K562 (cell line): ENCODE data around the gene KNDC1. TPM values are rescaled to one million over a fixed set of nuclear protein-coding genes. Genes with fewer than 3 reads are reported as not detected.

ENCODE experiments used
- ATAC-seq: fragments of 200-7000 bp; cut with Tn5 transposase; 3 replicates; pipeline ENCODE4 v1.9.1; 2020; ENCODE audit warnings: moderate library complexity
- BruUV-seq: library from RNA; stranded (reverse); fragments of 400-500 nt; replicated peaks from 2 replicates; lab custom pipeline; 2021; lab: Mats Ljungman, UMichigan
- CTCF ChIA-PET: fragments of 300-600 bp; formaldehyde crosslinking; extraction: SDS; loops from one replicate; lab custom pipeline; 2021; ENCODE audit warnings: low intra/inter-chr PET ratio; lab: Yijun Ruan, JAX
- POLR2A ChIA-PET: fragments of 300-600, 350-650 bp; sonication (Branson Sonifier 250); formaldehyde crosslinking; extraction: SDS; loops from one replicate; lab custom pipeline; 2021; ENCODE audit warnings: antibody characterized with exemption, inconsistent platforms; lab: Yijun Ruan, JAX
- DNase-seq, 4 experiments: peaks; one replicate each; pipeline versions ENCODE4 v3.0.0 to v3.0.0-alpha.2; 2011 to 2018; ENCODE audit warnings: low spot score in 3 of 4, mixed read lengths in 3 of 4; ENCODE audit errors: extremely low read depth in 1 of 4
- FAIRE-seq: peaks from 2 replicates; lab custom pipeline; 2011; peaks lifted over from hg19 to GRCh38; lab: Jason Lieb, UNC
- H2AFZ ChIP-seq: 2 replicates; pipeline ENCODE4 v1.6.0; 2011; ENCODE audit warnings: low read depth, low read length, control low read depth, inconsistent platforms
- H3K27ac ChIP-seq: fragments of 200-600 bp; 3 replicates; pipeline ENCODE4 v1.8.0; 2011; ENCODE audit warnings: low read depth, mild to moderate bottlenecking, control low read depth, inconsistent platforms, low read length, moderate library complexity, mixed read lengths; ENCODE audit errors: extremely low read depth
- H3K27me3 ChIP-seq, 2 experiments: fragments of 300-600 bp in 1 of 2; 2 replicates in 1 of 2; 3 replicates in 1 of 2; pipeline versions ENCODE4 v1.6.0 to v1.8.0; 2011; ENCODE audit warnings: inconsistent platforms in 2 of 2, low read length in 2 of 2, mild to moderate bottlenecking in 1 of 2, mixed read lengths in 1 of 2, moderate library complexity in 1 of 2; ENCODE audit not compliant: control insufficient read depth in 2 of 2, insufficient read depth in 2 of 2
- H3K36me3 ChIP-seq: fragments of 300-600 bp; 3 replicates; pipeline ENCODE4 v1.8.0; 2011; ENCODE audit warnings: mild to moderate bottlenecking, low read length, inconsistent platforms; ENCODE audit not compliant: control insufficient read depth, insufficient read depth
- H3K4me1 ChIP-seq, 2 experiments: fragments of 200-600 bp in 1 of 2; replicated peaks in 1 of 2; 2 replicates in 1 of 2; 3 replicates in 1 of 2; pipeline versions ENCODE4 v1.5.1 to v1.8.0; 2011; ENCODE audit warnings: inconsistent platforms in 2 of 2, low read length in 2 of 2, mild to moderate bottlenecking in 1 of 2, mixed read lengths in 1 of 2, moderate library complexity in 1 of 2; ENCODE audit not compliant: control insufficient read depth in 2 of 2, insufficient read depth in 2 of 2
- H3K4me2 ChIP-seq: 2 replicates; pipeline ENCODE4 v1.6.1; 2011; ENCODE audit warnings: low read length, control low read depth, inconsistent platforms, mixed read lengths; ENCODE audit not compliant: insufficient read depth
- H3K4me3 ChIP-seq: fragments of 200-600 bp; sonication (generic), shearing (Covaris generic); 2 replicates; pipeline ENCODE4 v1.5.1; 2016; ENCODE audit warnings: control low read depth, inconsistent platforms
- H3K79me2 ChIP-seq: fragments of 200-600 bp; 3 replicates; pipeline ENCODE4 v1.8.0; 2011; ENCODE audit warnings: low read length, inconsistent platforms; ENCODE audit not compliant: control insufficient read depth, insufficient read depth
- H3K9ac ChIP-seq, 2 experiments: 2 replicates each; pipeline versions ENCODE4 v1.6.0 to v1.6.1; 2011; ENCODE audit warnings: low read depth in 2 of 2, low read length in 2 of 2, control low read depth in 1 of 2, inconsistent platforms in 1 of 2, mild to moderate bottlenecking in 1 of 2, mixed read lengths in 1 of 2; ENCODE audit not compliant: insufficient read depth in 1 of 2
- H3K9me1 ChIP-seq: one replicate; pipeline ENCODE4 v1.6.0; 2011; ENCODE audit warnings: inconsistent platforms, mild to moderate bottlenecking, low read length, moderate library complexity; ENCODE audit not compliant: control insufficient read depth, insufficient read depth
- H3K9me3 ChIP-seq: replicated peaks from 2 replicates; pipeline ENCODE4 v1.5.1; 2011; ENCODE audit warnings: low read depth, low read length, inconsistent platforms; ENCODE audit not compliant: control insufficient read depth, insufficient read depth
- H4K20me1 ChIP-seq: replicated peaks from 2 replicates; pipeline ENCODE4 v1.6.1; 2011; ENCODE audit warnings: low read length, inconsistent platforms, mixed read lengths; ENCODE audit not compliant: control insufficient read depth, insufficient read depth
- FIP1L1 ChIP-seq: fragments of 200-400 bp; formaldehyde crosslinking; IDR thresholded peaks from 2 replicates; pipeline ENCODE4 v1.6.1; 2018; ENCODE audit warnings: mild to moderate bottlenecking, low read depth, low read length; ENCODE audit not compliant: poor library complexity, severe bottlenecking
- MCM7 ChIP-seq, 2 experiments: fragments of 450-650 bp; IDR thresholded peaks; 2 replicates each; pipeline ENCODE4 v1.6.1; 2016 to 2018
- PCBP2 ChIP-seq: fragments of 200-400 bp; formaldehyde crosslinking; IDR thresholded peaks from 2 replicates; pipeline ENCODE4 v1.6.1; 2018; ENCODE audit warnings: low read length, low read depth, mild to moderate bottlenecking, moderate library complexity; ENCODE audit not compliant: poor library complexity, severe bottlenecking
- SMARCB1 ChIP-seq: IDR thresholded peaks from 2 replicates; pipeline ENCODE4 v1.6.1; 2011; ENCODE audit warnings: improper control_type of control experiment, low read depth; ENCODE audit not compliant: insufficient read length
- ZNF217 ChIP-seq: sonication (generic); formaldehyde crosslinking; IDR thresholded peaks from 2 replicates; pipeline ENCODE4 v1.8.0; 2022; ENCODE audit warnings: mild to moderate bottlenecking, missing genetic modification reagents
- ZNF717 ChIP-seq: fragments of 250-450 bp; sonication (Bioruptor Pico); IDR thresholded peaks from 2 replicates; pipeline ENCODE4 v1.5.0; 2021
- WGBS: fragments of 100-300 bp; shearing (Covaris generic); methylation state at CpG from one replicate; pipeline ENCODE4 v1.1.6; 2016; ENCODE audit warnings: low coverage, mixed read lengths; ENCODE audit not compliant: insufficient coverage; ENCODE audit errors: missing lambda C conversion rate; 5-methylcytosine and 5-hydroxymethylcytosine counted together
- in situ Hi-C: fragments of 300-500 bp; cut with MboI; formaldehyde crosslinking; loops from 4 replicates; pipeline ENCODE4 v1.15.0; 2018; ENCODE audit warnings: inconsistent platforms, mixed read lengths
- intact Hi-C: fragments of 100-400 bp; cut with micrococcal nuclease; formaldehyde crosslinking; loops from 2 replicates; pipeline ENCODE4 v1.14.2; 2022
- polyA plus RNA-seq, 8 experiments: library from polyadenylated mRNA; depleted of rRNA in 4 of 8; stranded (reverse) in 5 of 8; unstranded in 3 of 8; fragments of >200 nt; fragmentation: Nextera tagmentation in 2 of 8; fragmentation: Illumina TruSeq in 1 of 8; extraction: Ambion mirVana in 2 of 8; extraction: Trizol in 1 of 8; gene quantifications; 2 replicates each; pipeline versions ENCODE4 v1.2.1 to v1.2.3, GENCODE V29; 2011 to 2014; ENCODE audit warnings: inconsistent platforms in 1 of 8, missing spikeins in 1 of 8
- total RNA-seq, 7 experiments: library from RNA; depleted of rRNA in 6 of 7; stranded (reverse); fragments of >200 nt in 6 of 7; fragmentation: Illumina TruSeq in 2 of 7; extraction: Trizol in 2 of 7; gene quantifications; 2 replicates each; pipeline versions ENCODE4 v1.2.1 to v1.2.3, GENCODE V29; 2011 to 2021; ENCODE audit warnings: low replicate concordance in 1 of 7
- TF ChIP-seq, protein P1 (sequence below): sonication (generic); formaldehyde crosslinking; IDR thresholded peaks from 2 replicates; pipeline ENCODE4 v1.8.0; 2022; ENCODE audit warnings: mild to moderate bottlenecking, missing genetic modification reagents, borderline replicate concordance

KNDC1 gene
- total and polyA plus RNA-seq, 9 of the 15 experiments (the other 6 are each of a cell fraction or from before 2014, with no cell fraction given), result 0.07 to 0.26 (median 0.11) TPM; not detected in 6

DNA sequence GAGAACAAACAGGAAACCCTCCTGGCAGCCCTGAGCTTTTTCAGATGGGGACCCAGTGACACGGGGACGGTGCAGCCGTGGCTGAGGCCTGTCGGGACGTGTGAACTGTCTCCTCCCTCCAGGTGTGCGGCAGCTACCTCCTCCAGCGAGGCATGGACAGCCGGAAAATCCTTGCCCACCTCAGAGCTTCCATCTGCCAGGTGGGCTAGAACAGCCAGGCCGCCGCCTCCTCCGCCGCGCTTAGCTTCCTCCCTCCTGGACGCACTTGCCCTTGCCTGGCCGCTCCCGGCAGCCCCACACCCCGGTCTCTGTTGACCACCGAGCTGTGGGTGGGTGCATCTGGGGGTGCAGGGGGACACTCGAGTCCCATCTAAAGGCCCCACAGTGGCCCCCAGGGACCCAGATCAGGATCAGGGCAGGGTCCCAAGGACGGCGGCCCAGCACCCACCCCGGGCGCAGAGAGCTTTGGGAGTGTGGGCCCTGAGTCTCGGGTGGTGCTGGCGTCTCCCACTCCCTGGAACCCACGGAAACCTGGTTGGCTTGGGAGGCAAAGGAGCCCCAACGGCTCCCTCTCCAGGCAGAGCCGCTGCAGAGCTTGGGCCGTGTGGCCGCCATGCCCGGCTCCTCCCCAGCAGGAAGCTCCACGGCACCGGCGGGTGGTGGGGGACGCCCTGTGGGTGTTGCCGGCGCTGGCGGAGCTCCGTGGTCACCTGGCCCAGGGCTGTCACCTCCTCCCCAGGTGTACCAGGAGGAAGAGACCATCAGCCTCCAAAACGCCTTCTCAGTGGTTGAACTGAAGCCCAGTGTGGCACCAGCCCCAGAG lies 37.1 kb downstream of the KNDC1 start:
- Histone ChIP-seq H3K4me2 (no peak overlapping the region), H3K9me1 (no peaks in the 10 kb centered on the region), H3K4me3 (no peak overlapping the region), H3K9me3 (no peaks in the 10 kb centered on the region), H3K9ac (no peak overlapping the region), H3K27ac (no peak overlapping the region), H3K27me3 (peaks cover 14 to 57% of the 10 kb centered on the region in 2 experiments; a peak in 4 of 5 replicates), H4K20me1 (no peaks in the 10 kb centered on the region), H3K79me2 (no peaks in the 10 kb centered on the region), H3K4me1 (peaks cover 0 to 59% of the 10 kb centered on the region in 2 experiments; a peak in 2 of 5 replicates), H2AFZ (no peak overlapping the region), H3K36me3 (no peaks in the 10 kb centered on the region)
- TF ChIP-seq PCBP2, result no peak
- no peak for TF ChIP-seq ZNF217 (CRISPR knock-in tag)
- no peak for TF ChIP-seq SMARCB1
- TF ChIP-seq ZNF717 (CRISPR knock-in tag), result no peak
- TF ChIP-seq FIP1L1, result no peak
- TF ChIP-seq MCM7 (IDR thresholded peaks at IDR 0.05), result no peak
- TF ChIP-seq, protein P1, sequence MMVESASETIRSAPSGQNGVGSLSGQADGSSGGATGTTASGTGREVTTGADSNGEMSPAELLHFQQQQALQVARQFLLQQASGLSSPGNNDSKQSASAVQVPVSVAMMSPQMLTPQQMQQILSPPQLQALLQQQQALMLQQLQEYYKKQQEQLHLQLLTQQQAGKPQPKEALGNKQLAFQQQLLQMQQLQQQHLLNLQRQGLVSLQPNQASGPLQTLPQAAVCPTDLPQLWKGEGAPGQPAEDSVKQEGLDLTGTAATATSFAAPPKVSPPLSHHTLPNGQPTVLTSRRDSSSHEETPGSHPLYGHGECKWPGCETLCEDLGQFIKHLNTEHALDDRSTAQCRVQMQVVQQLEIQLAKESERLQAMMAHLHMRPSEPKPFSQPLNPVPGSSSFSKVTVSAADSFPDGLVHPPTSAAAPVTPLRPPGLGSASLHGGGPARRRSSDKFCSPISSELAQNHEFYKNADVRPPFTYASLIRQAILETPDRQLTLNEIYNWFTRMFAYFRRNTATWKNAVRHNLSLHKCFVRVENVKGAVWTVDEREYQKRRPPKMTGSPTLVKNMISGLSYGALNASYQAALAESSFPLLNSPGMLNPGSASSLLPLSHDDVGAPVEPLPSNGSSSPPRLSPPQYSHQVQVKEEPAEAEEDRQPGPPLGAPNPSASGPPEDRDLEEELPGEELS (CRISPR knock-in tag), result no peak
- CTCF ChIA-PET, result no interaction called here
- BruUV-seq, result no TSS peak
- WGBS, result 24% methylated on average over 15 of the region's 40 CpGs
- no peak for DNase-seq
- POLR2A ChIA-PET, result interaction anchor here (0.6 kb wide), 1 partner anchor 318 kb away, joined by 3 read pairs; no protein-coding TSS in a partner anchor
- no peak for ATAC-seq
- intact Hi-C loops, result no loop called here
- in situ Hi-C loops, result no loop called here
- FAIRE-seq, result no peak
